Hepatocyte (in vitro differentiated cells): Measurements from ENCODE around the gene SLC29A3. TPM values are rescaled to one million over a fixed set of nuclear protein-coding genes. Genes with fewer than 3 reads are reported as not detected.

ENCODE experiments used
- DNase-seq: peaks from one replicate; pipeline ENCODE4 v3.0.0-alpha.2; 2016; ENCODE audit warnings: low spot score
- H2AFZ ChIP-seq: fragments of 200-600 bp; sonication (generic); 2 replicates; pipeline ENCODE4 v1.6.0; 2016; ENCODE audit warnings: antibody characterized with exemption, mild to moderate bottlenecking
- H3K27ac ChIP-seq: fragments of 200-600 bp; sonication (generic); 2 replicates; pipeline ENCODE4 v1.5.1; 2016; ENCODE audit warnings: mild to moderate bottlenecking
- H3K27me3 ChIP-seq: fragments of 200-600 bp; sonication (generic); 2 replicates; pipeline ENCODE4 v1.6.1; 2016
- H3K36me3 ChIP-seq: fragments of 200-600 bp; sonication (generic); replicated peaks from 2 replicates; pipeline ENCODE4 v1.5.1; 2016; ENCODE audit warnings: low read depth; ENCODE audit not compliant: insufficient read depth
- H3K4me1 ChIP-seq: fragments of 200-600 bp; sonication (generic); 2 replicates; pipeline ENCODE4 v1.5.1; 2016; ENCODE audit warnings: mild to moderate bottlenecking, moderate library complexity; ENCODE audit not compliant: insufficient read depth
- H3K4me2 ChIP-seq: fragments of 200-600 bp; sonication (generic); 2 replicates; pipeline ENCODE4 v1.6.0; 2016
- H3K4me3 ChIP-seq: fragments of 200-600 bp; sonication (generic); 2 replicates; pipeline ENCODE4 v1.5.1; 2016; ENCODE audit warnings: mild to moderate bottlenecking
- H3K79me2 ChIP-seq: fragments of 200-600 bp; sonication (generic); 2 replicates; pipeline ENCODE4 v1.6.0; 2017; ENCODE audit warnings: mild to moderate bottlenecking
- H3K9me2 ChIP-seq: fragments of 200-600 bp; sonication (generic); replicated peaks from 2 replicates; pipeline ENCODE4 v1.6.0; 2017; ENCODE audit warnings: mild to moderate bottlenecking; ENCODE audit not compliant: insufficient read depth
- H3K9me3 ChIP-seq: fragments of 200-600 bp; sonication (generic); 2 replicates; pipeline ENCODE4 v1.5.1; 2016; ENCODE audit warnings: low read depth, mild to moderate bottlenecking
- H4K20me1 ChIP-seq: fragments of 200-600 bp; sonication (generic); 2 replicates; pipeline ENCODE4 v1.6.0; 2016; ENCODE audit warnings: mild to moderate bottlenecking; ENCODE audit not compliant: insufficient read depth, poor library complexity, severe bottlenecking
- CTCF ChIP-seq: fragments of 200-600 bp; sonication (generic); IDR thresholded peaks from 2 replicates; pipeline ENCODE4 v1.5.1; 2016; ENCODE audit warnings: antibody characterized with exemption, mild to moderate bottlenecking; ENCODE audit not compliant: poor library complexity
- EZH2 ChIP-seq: fragments of 200-600 bp; sonication (generic); IDR thresholded peaks from 2 replicates; pipeline ENCODE4 v1.6.1; 2016; ENCODE audit warnings: antibody characterized with exemption, mild to moderate bottlenecking, borderline replicate concordance
- EZH2phosphoT487 ChIP-seq: fragments of 200-600 bp; sonication (generic); IDR thresholded peaks from one replicate; pipeline ENCODE4 v1.6.1; 2018; ENCODE audit warnings: antibody characterized with exemption, mild to moderate bottlenecking, low read depth, moderate library complexity; ENCODE audit not compliant: unreplicated experiment, severe bottlenecking
- WGBS: methylation state at CpG from one replicate; pipeline ENCODE4 v1.1.6; 2016; ENCODE audit warnings: low lambda C conversion rate; ENCODE audit errors: missing lambda C conversion rate; 5-methylcytosine and 5-hydroxymethylcytosine counted together
- polyA plus RNA-seq: library from polyadenylated mRNA; unstranded; fragments of >200 nt; fragmentation: Nextera tagmentation; extraction: Ambion mirVana; gene quantifications from 2 replicates; pipeline ENCODE4 v1.2.1, GENCODE V29; 2016
- total RNA-seq: library from RNA; depleted of rRNA; stranded (reverse); fragments of >200 nt; gene quantifications from 2 replicates; pipeline ENCODE4 v1.2.3, GENCODE V29; 2014

Gene SLC29A3
- total and polyA plus RNA-seq, 2 experiments from 2014 or later = 8.4 to 12.0 TPM

DNA sequence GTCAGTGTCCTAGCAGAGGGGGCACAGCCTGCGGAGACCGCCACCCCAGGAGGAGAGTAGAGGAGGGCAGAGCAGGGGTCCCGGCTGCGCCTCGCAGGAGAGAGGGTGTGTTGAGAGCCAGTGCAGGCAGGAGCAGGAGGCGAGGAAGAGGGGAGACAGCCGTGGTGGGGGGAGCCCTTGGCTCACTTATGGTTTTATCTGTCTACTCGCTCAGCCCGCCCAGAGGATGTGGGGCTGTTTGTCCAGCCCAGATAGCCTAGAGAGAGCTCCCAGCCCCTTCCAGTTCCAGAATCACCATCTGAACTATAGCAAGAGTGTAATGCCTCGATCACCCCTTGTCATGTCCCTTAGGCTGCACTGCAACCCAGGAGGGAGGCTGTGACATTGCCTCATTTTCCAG, 26.6 kb downstream of the SLC29A3 start:
- Histone ChIP-seq H3K4me3 (no peak overlapping the region), H2AFZ (no peak overlapping the region), H3K9me2 (no peaks in the 10 kb centered on the region), H3K9me3 (no peaks in the 10 kb centered on the region), H3K4me1 (peaks cover 62% of the 10 kb centered on the region), H3K27ac (no peak overlapping the region), H3K27me3 (no peaks in the 10 kb centered on the region), H4K20me1 (no peaks in the 10 kb centered on the region), H3K4me2 (no peak overlapping the region), H3K36me3 (no peaks in the 10 kb centered on the region), H3K79me2 (no peaks in the 10 kb centered on the region)
- WGBS = 91% methylated on average over 10 of the region's 10 CpGs
- TF ChIP-seq EZH2phosphoT487 (no peak), EZH2 (no peak), CTCF (no peak)
- no peak for DNase-seq

- no peak for TF ChIP-seq EZH2
- no peak for TF ChIP-seq EZH2phosphoT487
- no peak for TF ChIP-seq CTCF
- H3K4me3 ChIP-seq = no peak overlapping the region
- no peak overlapping the region for H3K27ac ChIP-seq
- H2AFZ ChIP-seq = no peak overlapping the region
- H3K9me2 ChIP-seq = no peaks in the 10 kb centered on the region
- no peaks in the 10 kb centered on the region for H4K20me1 ChIP-seq
- no peaks in the 10 kb centered on the region for H3K79me2 ChIP-seq
- no peak overlapping the region for H3K4me2 ChIP-seq
- DNase-seq = no peak
- no peaks in the 10 kb centered on the region for H3K9me3 ChIP-seq
- peaks cover 52% of the 10 kb centered on the region for H3K4me1 ChIP-seq
- no peaks in the 10 kb centered on the region for H3K27me3 ChIP-seq
- 94% methylated on average over 3 of the region's 3 CpGs for WGBS
- H3K36me3 ChIP-seq = no peaks in the 10 kb centered on the region
Measured at GRCh38 chr10:71346731-71347130, 27.7 kb downstream of the SLC29A3 start.

DNA sequence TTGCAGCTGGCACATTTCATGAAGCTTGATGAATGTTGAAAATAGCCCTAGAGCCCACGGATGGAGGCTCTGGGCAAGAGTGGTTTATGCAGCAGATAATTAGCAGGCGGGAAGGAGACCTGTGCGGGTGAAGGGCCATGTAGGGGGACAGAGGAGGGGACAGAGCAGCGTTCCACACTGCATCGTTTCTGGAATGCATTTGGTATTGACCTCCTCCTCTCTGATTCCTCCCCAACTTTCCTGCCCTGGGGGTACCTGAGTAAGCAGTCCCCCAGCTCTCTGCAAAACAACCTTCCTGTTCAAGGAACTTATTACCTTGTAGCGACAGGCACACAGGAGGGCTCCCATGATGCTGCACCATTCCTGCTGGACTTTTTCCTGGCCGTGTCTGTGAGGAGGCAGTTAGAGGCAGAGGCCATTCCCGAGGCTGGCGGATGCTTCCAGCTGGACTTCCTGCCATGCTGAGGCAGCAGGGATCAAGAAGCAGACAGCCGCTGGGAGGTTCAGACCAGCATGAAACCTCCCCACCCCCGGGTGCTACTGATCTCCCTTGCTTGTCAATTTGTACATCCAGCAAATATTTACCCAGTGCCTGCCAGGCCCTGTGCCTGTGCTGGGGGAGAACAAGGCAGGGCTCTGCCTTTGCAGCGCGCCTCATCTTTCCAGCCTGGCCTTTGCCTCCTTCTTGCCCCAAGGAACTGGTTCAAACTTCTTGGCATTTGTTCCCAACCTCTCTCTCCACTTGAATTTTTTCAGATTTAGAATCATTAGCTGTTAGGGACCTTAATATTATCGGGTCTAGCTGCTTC, 28.7 kb downstream of the SLC29A3 start:
- H3K9me3 ChIP-seq = no peaks in the 10 kb centered on the region
- H3K4me1 ChIP-seq = peaks cover 43% of the 10 kb centered on the region
- no peaks in the 10 kb centered on the region for H3K9me2 ChIP-seq
- TF ChIP-seq EZH2phosphoT487 (no peak), CTCF (no peak), EZH2 (no peak)
- no peaks in the 10 kb centered on the region for H3K36me3 ChIP-seq
- H3K27me3 ChIP-seq = no peaks in the 10 kb centered on the region
- no peaks in the 10 kb centered on the region for H3K79me2 ChIP-seq
- no peaks in the 10 kb centered on the region for H4K20me1 ChIP-seq
- DNase-seq = peak; percentile 55
- whole genome bisulfite sequencing = 61% methylated on average over 14 of the region's 14 CpGs
- no peak overlapping the region for H2AFZ ChIP-seq
- H3K4me2 ChIP-seq = peak overlapping the region; percentile 16
- H3K4me3 ChIP-seq = no peak overlapping the region
- H3K27ac ChIP-seq = peak overlapping the region; percentile 82
